HG03520 (cell line): Measurements from ENCODE around the gene TMEM248.
A peak's percentile ranks its signal among the peaks of the same experiment; 100 is the strongest.
"Not testable (repeated sequence)": the region's sequence is repeated elsewhere in the genome, so short reads cannot be mapped to it uniquely, and the experiment has no call there.

ENCODE experiments used
- ATAC-seq: cut with Tn5 transposase; IDR thresholded peaks from one replicate; pipeline ENCODE4 v1.9.1; 2021; ENCODE audit warnings: mild to moderate bottlenecking, moderate library complexity; ENCODE audit not compliant: unreplicated experiment

The TMEM248 gene

DNA sequence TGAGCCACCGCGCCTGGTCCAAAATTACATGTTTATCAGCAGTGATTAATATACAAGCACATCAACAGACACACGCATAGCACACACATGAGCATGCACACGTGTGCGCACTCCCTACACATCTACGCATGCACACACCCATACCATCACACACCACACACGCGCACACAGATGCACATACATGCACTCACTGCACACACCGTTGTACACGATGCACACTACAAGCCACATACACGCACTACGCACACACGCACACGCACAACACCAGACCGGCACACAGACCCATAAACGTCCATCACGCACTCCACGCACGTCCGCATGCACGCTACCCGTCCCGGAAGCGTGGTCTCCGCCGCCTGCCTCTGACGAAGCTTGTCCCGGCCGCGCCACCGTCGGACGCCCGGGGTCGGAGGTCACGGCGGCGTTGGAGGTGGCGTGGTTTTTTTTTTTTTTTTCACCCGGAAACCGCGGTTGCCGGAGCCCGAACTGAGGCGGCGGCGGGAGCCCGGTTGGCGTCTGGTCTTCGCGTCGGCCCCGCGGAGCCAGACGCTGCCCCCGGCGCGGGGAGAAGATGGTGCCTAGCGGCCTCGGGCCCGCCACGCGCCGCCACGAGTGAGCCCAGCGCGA lies at the start of gene TMEM248:
Gene TMEM248 (plus strand): TSS at position 457 of the 627 bp plus-strand sequence. CDS start 20,641 bp downstream, outside the sequence.
- ATAC-seq: peak; percentile 85

GRCh38 chr7:66873476-66873875 lies 47.5 kb upstream of the TMEM248 start:
- ATAC-seq: no peak

DNA sequence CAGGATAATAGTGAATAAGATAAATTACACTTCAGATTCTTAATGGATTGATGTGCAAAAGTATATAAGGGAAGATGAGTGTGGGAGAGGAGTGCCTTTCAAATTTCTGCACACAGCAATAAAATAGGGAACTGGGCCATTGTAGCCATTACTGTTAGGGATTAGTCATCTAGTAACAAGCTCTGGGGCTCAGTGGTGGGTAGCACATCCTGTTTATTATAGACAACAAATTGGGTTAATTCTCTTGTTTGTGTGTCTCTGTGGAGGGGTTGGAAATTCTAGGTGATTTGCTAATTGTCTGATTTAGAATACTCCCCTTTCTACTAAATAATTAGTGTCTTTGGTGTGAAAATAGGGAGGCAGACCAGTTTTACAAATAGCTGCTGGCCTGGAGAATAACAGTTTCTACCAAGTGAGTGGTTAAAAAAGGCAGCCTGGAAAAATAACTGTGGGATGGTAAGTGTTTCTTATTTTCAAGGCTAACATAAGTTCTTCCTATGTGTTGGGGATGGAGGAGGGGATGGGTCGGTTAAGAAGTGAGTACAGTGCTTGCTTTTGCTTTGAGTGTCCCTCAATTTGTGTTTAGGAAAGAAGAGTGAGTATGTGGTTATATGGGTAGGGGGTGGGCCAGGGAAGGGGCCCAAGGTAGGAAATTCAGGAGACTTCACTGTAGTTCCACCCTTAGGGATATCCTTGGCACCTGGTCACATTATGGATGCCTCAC lies 43.3 kb upstream of the TMEM248 start:
- ATAC-seq: peak; percentile 96

GRCh38 chr7:66878301-66878685 lies 42.7 kb upstream of the TMEM248 start:
- ATAC-seq: not testable (repeated sequence)

DNA sequence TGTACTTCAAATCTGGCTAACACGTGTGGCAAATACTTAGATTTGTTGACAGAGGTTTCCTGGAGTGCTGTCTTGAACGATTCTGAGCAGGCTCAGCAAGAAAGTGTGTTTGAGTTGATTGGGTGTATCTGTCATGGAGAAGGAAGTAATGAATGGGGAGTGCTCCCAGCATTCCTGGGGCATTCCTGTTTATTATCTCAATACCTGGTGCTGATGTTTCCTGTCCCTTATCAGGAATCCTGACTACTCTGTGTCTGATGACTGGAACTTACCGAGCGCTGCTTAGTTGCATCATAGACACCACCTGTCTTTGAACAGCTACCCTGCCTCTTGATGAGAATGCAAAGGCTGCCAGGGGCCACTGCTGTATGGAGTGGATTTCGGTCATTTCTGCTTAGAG lies 41.0 kb upstream of the TMEM248 start:
- no peak for ATAC-seq

GRCh38 chr7:66880577-66880976 lies 40.4 kb upstream of the TMEM248 start:
- not testable (repeated sequence) for ATAC-seq

- ATAC-seq: no peak
These were observed 37.3 kb upstream of the TMEM248 start for GRCh38 chr7:66883716-66884115.

GRCh38 chr7:66884556-66884955 lies 36.5 kb upstream of the TMEM248 start:
- ATAC-seq: not testable (repeated sequence)

- ATAC-seq: peak; percentile 67
These were observed 34.9 kb upstream of the TMEM248 start for GRCh38 chr7:66886152-66886551.

DNA sequence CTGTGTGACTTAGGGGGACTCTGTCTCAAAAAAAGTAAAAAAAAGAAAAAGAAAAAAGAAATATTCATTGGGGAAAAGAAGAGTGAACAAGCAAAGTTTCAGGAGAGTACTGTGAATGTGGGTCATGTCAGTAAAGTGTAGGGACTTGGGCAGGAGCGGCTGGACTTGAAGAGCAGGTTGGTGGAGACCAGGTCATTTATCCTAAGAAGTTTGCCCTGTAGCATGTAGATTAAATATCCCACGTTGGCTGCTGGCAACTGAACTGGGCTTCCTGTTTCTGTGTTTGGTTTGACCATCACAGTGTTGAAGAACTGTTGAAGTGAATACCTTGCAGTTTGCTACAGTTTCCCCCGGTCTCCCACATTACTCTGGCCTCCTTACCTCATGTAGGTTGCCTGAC lies 32.8 kb upstream of the TMEM248 start:
- not testable (repeated sequence) for ATAC-seq

GRCh38 chr7:66894463-66895080 lies 26.5 kb upstream of the TMEM248 start:
- ATAC-seq: no peak

- ATAC-seq: no peak
These were observed 24.6 kb upstream of the TMEM248 start for GRCh38 chr7:66896441-66896840.

GRCh38 chr7:66899552-66900280 lies 21.3 kb upstream of the TMEM248 start:
- no peak for ATAC-seq

DNA sequence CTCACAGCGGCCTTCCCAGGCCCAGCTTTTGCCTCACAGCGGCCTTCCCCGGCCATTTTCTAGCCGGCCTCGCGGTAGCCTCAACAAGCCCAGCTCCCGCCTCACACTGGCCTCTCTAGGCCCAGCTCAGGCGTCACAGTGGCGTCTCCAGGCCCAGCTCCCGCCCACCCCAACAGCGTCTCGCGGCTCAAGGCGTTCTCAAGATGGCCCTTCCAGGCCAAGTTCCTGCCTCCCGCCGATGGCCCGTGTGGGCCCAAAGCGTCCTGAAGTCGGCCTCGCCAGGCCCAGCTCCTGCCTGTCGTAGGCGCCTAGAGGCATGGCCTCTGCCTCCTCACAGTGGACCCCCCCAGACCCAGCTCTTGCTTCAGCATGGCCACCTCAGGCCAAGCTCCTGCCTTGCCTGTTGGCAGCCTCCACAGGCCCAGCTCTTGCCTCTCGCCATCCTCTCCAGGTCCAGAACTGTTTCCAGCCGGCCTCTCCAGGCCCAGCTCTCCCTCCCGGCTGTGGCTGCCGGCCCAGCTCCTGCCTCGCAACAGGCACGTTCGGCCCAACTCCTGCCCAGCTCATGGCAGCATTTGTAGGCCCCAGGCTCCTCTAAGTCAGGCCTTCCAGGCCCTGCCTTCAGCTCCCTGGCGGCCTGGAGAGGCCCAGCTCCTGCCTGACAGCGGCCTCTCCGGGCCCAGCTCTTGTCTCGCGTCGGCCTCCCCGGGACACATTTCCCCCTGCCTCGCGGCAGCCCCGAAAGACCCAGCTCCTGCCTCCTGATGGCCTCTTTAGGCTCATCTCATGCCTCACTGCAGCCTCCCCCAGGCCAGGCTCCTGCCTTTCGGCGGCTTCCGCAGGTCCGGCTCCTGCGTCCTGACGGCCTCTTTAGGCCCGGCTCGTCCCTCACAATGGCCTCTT lies 18.8 kb upstream of the TMEM248 start:
- no peak for ATAC-seq

- ATAC-seq: no peak
These were observed 18.2 kb upstream of the TMEM248 start for GRCh38 chr7:66902844-66903180.

DNA sequence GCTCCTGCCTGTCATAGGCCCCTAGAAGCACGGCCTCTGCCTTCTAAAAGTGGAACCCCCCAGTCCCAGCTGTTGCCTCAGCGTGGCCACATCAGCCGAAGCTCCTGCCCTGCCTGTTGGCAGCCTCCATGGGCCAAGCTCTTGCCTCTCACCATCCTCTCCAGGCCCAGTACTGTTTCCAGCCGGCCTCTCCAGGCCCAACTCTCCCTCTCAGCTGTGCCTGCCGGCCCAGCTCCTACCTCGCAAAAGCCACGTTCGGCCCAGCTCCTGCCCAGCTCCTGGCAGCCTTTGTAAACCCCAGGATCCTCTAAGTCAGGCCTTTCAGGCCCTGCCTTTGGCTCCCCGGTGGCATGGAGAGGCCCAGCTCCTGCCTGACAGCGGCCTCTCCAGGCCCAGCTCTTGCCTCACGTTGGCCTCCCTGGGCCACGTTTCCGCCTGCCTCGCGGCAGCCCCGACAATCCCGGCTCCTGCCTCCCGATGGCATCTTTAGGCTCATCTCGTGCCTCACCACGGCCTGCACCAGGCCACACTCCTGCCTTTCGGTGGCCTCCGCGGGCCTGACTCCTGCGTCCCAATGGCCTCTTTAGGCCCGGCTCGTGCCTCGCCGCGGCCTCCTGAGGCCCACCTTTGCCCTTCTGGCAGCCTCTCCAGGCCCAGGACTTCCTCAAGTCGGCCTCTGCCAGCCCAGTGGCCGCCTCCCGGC lies 17.5 kb upstream of the TMEM248 start:
- no peak for ATAC-seq

- no peak for ATAC-seq
These were observed 16.9 kb upstream of the TMEM248 start for GRCh38 chr7:66904063-66904593.

DNA sequence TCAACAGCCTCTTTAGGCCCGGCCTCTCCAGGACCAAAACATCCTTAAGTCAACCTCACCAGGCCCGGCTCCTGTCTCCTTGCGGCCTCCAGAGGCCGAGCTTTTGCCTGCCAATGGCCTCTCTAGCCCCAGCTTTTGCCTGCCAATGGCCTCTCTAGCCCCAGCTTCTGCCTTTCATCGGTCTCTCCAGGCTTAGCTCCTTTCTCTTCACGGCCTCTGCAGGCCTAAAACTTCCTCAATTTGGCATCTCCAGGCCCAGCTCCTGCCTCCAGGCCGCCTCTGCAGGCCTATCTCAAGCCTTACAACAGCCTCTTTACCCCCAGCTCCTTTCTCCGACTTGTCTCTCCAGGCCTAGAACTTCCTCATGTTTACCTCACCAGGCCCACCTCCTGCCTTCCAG lies 15.7 kb upstream of the TMEM248 start:
- ATAC-seq: no peak

GRCh38 chr7:66905689-66906088 lies 15.3 kb upstream of the TMEM248 start:
- no peak for ATAC-seq

DNA sequence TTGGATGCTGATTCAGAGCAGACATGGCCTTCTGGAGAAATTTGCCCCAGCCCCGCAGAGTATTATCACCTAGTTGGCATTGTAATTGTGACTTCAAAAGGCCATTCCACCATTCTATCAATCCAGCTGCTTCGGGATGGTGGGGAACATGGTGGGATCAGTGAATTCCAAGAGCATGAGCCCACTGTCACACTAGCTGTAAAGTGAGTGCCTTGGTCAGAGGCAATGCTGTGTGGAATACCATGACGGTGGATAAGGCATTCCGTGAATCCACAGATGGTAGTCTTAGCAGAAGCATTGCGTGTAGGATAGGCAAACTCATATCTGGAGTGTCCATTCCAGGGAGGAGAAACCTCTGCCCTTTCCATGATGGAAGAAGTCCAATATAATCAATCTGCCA lies 13.3 kb upstream of the TMEM248 start:
- ATAC-seq: no peak
